GM12878 (cell line): Measurements from ENCODE around the gene SERPINE1. TPM values are rescaled to one million over a fixed set of nuclear protein-coding genes. Genes with fewer than 3 reads are reported as not detected.

Source experiments
- MLLT1 ChIP-seq: fragments of 450-650 bp; IDR thresholded peaks from 2 replicates; pipeline ENCODE4 v1.6.1; 2016; ENCODE audit warnings: mild to moderate bottlenecking
- PKNOX1 ChIP-seq: fragments of 450-650 bp; IDR thresholded peaks from 2 replicates; pipeline ENCODE4 v1.6.1; 2016; ENCODE audit warnings: mild to moderate bottlenecking
- PRDM15 ChIP-seq: fragments of 450-650 bp; formaldehyde crosslinking; IDR thresholded peaks from 2 replicates; pipeline ENCODE4 v1.4.0; 2020; ENCODE audit warnings: mild to moderate bottlenecking, moderate library complexity
- REST ChIP-seq: IDR thresholded peaks from 2 replicates; pipeline ENCODE4 v1.6.1; 2012; ENCODE audit warnings: mild to moderate bottlenecking, low read depth, low read length
- STAT3 ChIP-seq: IDR thresholded peaks from 2 replicates; pipeline ENCODE4 v1.6.1; 2011; ENCODE audit warnings: low read depth, low read length, improper control_type of control experiment
- ZNF384 ChIP-seq: IDR thresholded peaks from 2 replicates; pipeline ENCODE4 v1.6.1; 2012; ENCODE audit warnings: low read depth, mild to moderate bottlenecking, low read length, improper control_type of control experiment, borderline replicate concordance
- polyA plus RNA-seq, 11 experiments: library from polyadenylated mRNA; depleted of rRNA in 4 of 11; unstranded in 6 of 11; stranded (reverse) in 5 of 11; fragments of >200 nt; fragmentation: Nextera tagmentation in 4 of 11; fragmentation: Illumina TruSeq in 1 of 11; extraction: Ambion mirVana in 4 of 11; extraction: Trizol in 1 of 11; gene quantifications; 1 replicate in 1 of 11; 2 replicates in 10 of 11; pipeline versions ENCODE4 v1.2.1 to v1.2.3, GENCODE V29; 2011 to 2016; ENCODE audit warnings: inconsistent platforms in 2 of 11, missing spikeins in 2 of 11, low read depth in 1 of 11
- total RNA-seq, 4 experiments: library from RNA; depleted of rRNA in 3 of 4; stranded (reverse); fragments of >200 nt in 3 of 4; fragmentation: Illumina TruSeq in 1 of 4; extraction: Trizol in 1 of 4; gene quantifications; 2 replicates each; pipeline versions ENCODE4 v1.2.1 to v1.2.3, GENCODE V29; 2013 to 2021

Gene SERPINE1
- total and polyA plus RNA-seq, 10 of the 15 experiments (the other 5 are each of a cell fraction or from before 2014, with no cell fraction given) = 0.20 to 2.4 (median 0.44) TPM

GRCh38 chr7:101161692-101162471 lies 35.0 kb downstream of the SERPINE1 start (continued):
- TF ChIP-seq PRDM15 (CRISPR knock-in tag) = no peak
- no peak for TF ChIP-seq MLLT1
- no peak for TF ChIP-seq PKNOX1
- TF ChIP-seq REST = no peak
- TF ChIP-seq ZNF384 = no peak
- no peak for TF ChIP-seq STAT3
